Subcutaneous abdominal adipose tissue (tissue), 5 donors: ENCODE data around the gene KCNIP4.

Experiments used
- H3K27ac ChIP-seq: one replicate; pipeline ENCODE4 v1.7.0; 2013; ENCODE audit warnings: low read depth, mild to moderate bottlenecking, inconsistent platforms, low read length, moderate library complexity
- H3K27me3 ChIP-seq, 5 donors: one replicate each; pipeline ENCODE4 v1.7.0; 2013; ENCODE audit warnings: low read length in 5 of 5, inconsistent platforms in 1 of 5; ENCODE audit not compliant: control insufficient read depth in 5 of 5, insufficient read depth in 4 of 5
- H3K36me3 ChIP-seq, 5 donors: one replicate each; pipeline ENCODE4 v1.7.0; 2013; ENCODE audit warnings: low read length in 5 of 5; ENCODE audit not compliant: control insufficient read depth in 5 of 5, insufficient read depth in 5 of 5
- H3K4me1 ChIP-seq, 5 donors: one replicate each; pipeline ENCODE4 v1.7.0; 2013; ENCODE audit warnings: low read length in 5 of 5, mild to moderate bottlenecking in 3 of 5, moderate library complexity in 1 of 5; ENCODE audit not compliant: control insufficient read depth in 5 of 5, insufficient read depth in 5 of 5
- H3K4me3 ChIP-seq, 5 donors: one replicate each; pipeline ENCODE4 v1.7.0; 2013; ENCODE audit warnings: low read length in 5 of 5, low read depth in 1 of 5
- H3K9ac ChIP-seq, 5 donors: one replicate each; pipeline ENCODE4 v1.7.0; 2013; ENCODE audit warnings: low read length in 5 of 5, mild to moderate bottlenecking in 4 of 5, moderate library complexity in 3 of 5
- H3K9me3 ChIP-seq, 5 donors: one replicate each; pipeline ENCODE4 v1.7.0; 2013; ENCODE audit warnings: low read length in 5 of 5; ENCODE audit not compliant: control insufficient read depth in 5 of 5
- donor health status: healthy.
- donor health status: healthy.
- donor health status: healthy.
- donor health status: healthy.
- donor health status: healthy.

The KCNIP4 gene

DNA sequence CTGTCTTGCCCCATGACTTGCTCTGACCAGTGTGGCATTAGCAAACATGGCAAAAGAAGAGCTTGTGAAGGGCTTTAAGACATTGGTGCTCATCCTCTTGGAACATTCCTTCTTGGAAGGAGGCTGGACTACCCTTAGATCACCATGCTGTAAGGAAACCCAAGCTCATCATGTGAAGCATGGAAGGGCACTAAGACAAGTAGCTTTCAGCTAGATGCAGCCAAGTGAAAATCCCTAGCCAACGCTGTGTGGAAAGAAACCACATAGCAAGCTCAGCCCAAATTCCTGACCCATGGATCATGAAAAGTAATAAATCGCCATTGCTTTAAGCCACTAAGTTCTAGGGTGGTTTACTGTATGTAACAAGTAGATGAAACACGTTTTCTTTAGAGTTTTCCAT lies 1260.7 kb downstream of the KCNIP4 start:
- no peaks in the 10 kb centered on the region for H3K9me3 ChIP-seq
- H3K4me1 ChIP-seq, result no peaks in the 10 kb centered on the region
- no peaks in the 10 kb centered on the region for H3K27me3 ChIP-seq
- no peak overlapping the region for H3K4me3 ChIP-seq
- H3K36me3 ChIP-seq, result no peaks in the 10 kb centered on the region
- no peak overlapping the region for H3K9ac ChIP-seq
- H3K27ac ChIP-seq, result no peak overlapping the region

DNA sequence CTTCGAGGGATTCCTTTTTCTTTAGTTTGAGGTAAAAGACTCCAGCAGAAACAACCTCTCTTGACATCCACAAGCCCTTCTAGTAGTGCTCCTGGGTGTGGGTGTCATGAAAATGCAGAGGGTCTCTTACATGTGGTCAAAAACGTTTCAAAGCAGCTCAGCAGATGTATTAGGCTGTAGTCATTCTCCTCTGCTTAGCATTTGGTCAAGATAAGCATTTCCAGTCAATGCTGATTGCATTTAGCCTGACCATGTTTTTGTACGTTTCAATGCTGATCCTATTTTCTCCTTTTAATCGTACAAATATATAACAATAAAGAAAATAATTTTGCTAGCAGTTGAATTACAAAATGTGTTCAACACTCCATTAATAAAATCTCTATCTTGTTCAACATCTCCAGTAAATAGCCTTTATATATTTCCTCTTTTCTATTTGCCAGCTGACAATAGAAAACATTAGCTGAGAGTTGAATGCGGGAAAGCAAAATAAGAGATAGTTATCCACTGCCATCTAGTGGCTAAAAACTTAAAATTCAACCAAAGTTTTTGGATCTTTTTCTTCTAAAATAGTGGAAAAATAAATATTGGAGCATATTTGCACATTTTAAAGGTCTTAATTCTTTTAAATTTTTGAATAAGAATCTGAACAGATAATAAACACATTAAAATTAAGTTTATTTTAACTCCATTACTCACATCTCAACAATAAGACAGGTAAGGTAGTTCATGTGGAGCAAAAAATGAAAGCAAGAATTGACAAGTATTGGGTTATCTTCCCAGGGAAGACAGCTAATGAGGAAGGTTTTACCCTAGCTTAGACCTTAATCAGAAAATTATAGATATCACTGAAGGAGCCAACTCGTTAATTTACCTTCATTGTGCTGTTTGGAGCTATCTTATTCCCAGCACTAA lies 1263.5 kb downstream of the KCNIP4 start:
- no peak overlapping the region for H3K4me3 ChIP-seq
- no peaks in the 10 kb centered on the region for H3K36me3 ChIP-seq
- no peak overlapping the region for H3K27ac ChIP-seq
- H3K9ac ChIP-seq, result no peak overlapping the region
- no peaks in the 10 kb centered on the region for H3K27me3 ChIP-seq
- H3K9me3 ChIP-seq, result no peaks in the 10 kb centered on the region
- no peaks in the 10 kb centered on the region for H3K4me1 ChIP-seq

DNA sequence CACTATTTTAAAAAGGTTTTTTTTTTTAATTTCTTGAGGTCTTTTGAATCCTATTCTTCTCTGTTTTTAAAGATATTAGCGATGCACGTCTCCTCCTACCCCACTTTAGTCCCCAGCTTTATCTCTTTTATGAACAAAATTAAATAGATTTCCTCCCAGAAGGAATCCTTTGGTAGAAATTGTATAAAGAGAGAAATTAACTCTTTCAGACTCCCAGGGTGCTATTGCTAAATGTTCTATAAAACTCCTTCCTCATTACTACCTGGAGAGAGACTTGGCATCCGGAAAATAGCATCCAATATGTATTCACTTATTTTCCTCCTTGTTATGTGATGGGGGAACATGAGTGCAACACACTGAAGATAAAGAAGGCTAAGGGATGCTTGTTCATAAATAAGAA lies 1264.8 kb downstream of the KCNIP4 start:
- H3K27ac ChIP-seq, result no peak overlapping the region
- H3K27me3 ChIP-seq, result no peaks in the 10 kb centered on the region
- no peaks in the 10 kb centered on the region for H3K9me3 ChIP-seq
- no peak overlapping the region for H3K9ac ChIP-seq
- H3K36me3 ChIP-seq, result no peaks in the 10 kb centered on the region
- no peaks in the 10 kb centered on the region for H3K4me1 ChIP-seq
- no peak overlapping the region for H3K4me3 ChIP-seq

DNA sequence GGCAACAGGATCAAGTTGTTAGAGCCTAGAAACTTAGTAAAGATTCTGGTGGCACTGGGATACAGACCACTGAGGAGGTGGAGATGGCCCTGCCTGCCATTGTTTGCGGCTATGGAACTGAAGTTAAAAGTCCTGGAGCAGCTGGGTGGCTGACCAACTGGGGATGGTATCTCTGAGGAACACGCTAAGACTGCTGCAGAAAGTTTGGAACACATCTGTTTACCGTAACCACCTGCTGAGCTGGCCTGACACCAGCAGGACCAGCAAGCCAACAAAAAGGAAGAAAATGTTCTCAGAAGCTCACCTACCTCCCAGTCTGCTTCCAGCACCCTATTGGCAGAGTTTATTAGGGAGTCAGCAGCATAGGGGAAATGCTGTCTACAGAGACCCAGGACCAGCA lies 1265.7 kb downstream of the KCNIP4 start:
- no peak overlapping the region for H3K4me3 ChIP-seq
- peaks cover 0 to under 1% (median 0%) of the 10 kb centered on the region in 5 donors for H3K27me3 ChIP-seq
- no peak overlapping the region for H3K9ac ChIP-seq
- no peaks in the 10 kb centered on the region for H3K9me3 ChIP-seq
- peaks cover 0 to 8% (median 6%) of the 10 kb centered on the region in 5 donors for H3K4me1 ChIP-seq
- no peak overlapping the region for H3K27ac ChIP-seq
- no peaks in the 10 kb centered on the region for H3K36me3 ChIP-seq

DNA sequence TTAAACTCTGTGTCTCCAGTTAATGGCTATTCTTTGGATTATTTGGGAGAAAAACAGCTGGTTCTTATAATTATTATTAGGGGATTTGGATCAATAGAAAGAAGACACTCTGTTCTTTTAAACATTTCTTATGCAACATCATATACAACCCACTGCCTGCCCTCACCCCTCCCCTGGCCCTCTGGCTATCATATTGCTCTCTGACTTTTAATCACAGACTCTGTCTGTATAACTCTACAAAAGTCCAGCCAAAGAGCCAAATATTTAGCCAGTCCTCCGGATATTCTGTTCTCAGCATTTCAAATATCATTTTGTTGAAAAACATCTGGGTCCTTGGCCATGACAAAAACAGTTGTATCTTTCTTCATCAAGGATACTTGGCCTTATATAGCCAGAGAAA lies 1267.3 kb downstream of the KCNIP4 start:
- Histone ChIP-seq H3K9ac (no peak overlapping the region), H3K4me3 (no peak overlapping the region), H3K27ac (no peak overlapping the region)

DNA sequence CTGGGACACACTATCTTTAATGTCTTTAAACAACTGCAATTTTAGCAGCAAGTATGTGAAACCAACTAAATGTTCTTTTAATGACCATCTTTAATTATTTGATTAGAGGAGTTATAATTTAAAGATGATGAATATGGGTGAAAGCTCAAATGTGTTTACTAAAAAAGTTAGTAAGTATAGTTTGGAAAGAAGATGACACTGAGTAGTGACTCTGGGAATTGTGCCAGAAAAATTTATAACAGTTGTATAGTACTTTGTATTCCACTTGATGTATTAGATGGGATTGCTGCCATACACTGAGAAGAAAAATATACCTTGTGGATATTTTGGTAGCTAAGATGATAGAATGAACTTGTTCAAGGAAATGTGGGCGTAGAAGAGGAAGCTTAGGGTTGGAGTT lies 1267.8 kb downstream of the KCNIP4 start:
- no peak overlapping the region for H3K9ac ChIP-seq
- H3K9me3 ChIP-seq, result no peaks in the 10 kb centered on the region

More for the DNA sequence above, 1267.3 kb downstream of the KCNIP4 start:
- Histone ChIP-seq H3K4me1 (peaks cover 0 to 8% (median 6%) of the 10 kb centered on the region in 5 donors), H3K36me3 (no peaks in the 10 kb centered on the region), H3K27me3 (peaks cover 0 to 4% (median 0%) of the 10 kb centered on the region in 5 donors), H3K9me3 (no peaks in the 10 kb centered on the region)

DNA sequence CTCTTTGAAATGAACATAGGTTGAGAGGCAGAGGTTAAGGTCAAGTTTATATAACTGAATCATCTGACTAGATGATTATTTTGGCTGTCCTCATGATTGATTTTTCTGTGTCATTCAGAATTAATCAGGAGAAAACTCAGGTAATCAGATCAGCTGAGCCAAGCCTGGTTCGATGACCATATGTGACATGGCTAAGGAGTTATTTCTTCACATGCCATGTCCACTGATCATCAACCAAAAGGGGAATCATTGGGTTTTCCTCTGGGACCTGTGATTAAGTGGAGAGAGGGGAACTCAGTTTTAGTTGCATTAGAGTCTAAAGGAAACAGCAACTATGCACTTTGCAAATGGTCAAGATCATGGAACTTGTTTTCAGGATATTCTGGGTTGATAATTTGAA lies 1268.6 kb downstream of the KCNIP4 start:
- H3K27ac ChIP-seq, result no peak overlapping the region
- H3K27me3 ChIP-seq, result peaks cover 0 to 4% (median 0%) of the 10 kb centered on the region in 5 donors
- H3K4me1 ChIP-seq, result peaks cover 0 to 8% (median 6%) of the 10 kb centered on the region in 5 donors
- no peaks in the 10 kb centered on the region for H3K9me3 ChIP-seq
- no peaks in the 10 kb centered on the region for H3K36me3 ChIP-seq
- H3K9ac ChIP-seq, result no peak overlapping the region
- no peak overlapping the region for H3K4me3 ChIP-seq

More for the DNA sequence above, 1267.8 kb downstream of the KCNIP4 start:
- Histone ChIP-seq H3K4me1 (peaks cover 0 to 8% (median 6%) of the 10 kb centered on the region in 5 donors), H3K27me3 (peaks cover 0 to 4% (median 0%) of the 10 kb centered on the region in 5 donors), H3K36me3 (no peaks in the 10 kb centered on the region), H3K27ac (no peak overlapping the region), H3K4me3 (no peak overlapping the region)
